ENCODE results near the gene FXYD6. TPM values are rescaled to one million over a fixed set of nuclear protein-coding genes. Genes with fewer than 3 reads are reported as not detected.

FXYD6 gene
- total RNA-seq, 1 experiment from 2014 or later, result 12.2 TPM

DNA sequence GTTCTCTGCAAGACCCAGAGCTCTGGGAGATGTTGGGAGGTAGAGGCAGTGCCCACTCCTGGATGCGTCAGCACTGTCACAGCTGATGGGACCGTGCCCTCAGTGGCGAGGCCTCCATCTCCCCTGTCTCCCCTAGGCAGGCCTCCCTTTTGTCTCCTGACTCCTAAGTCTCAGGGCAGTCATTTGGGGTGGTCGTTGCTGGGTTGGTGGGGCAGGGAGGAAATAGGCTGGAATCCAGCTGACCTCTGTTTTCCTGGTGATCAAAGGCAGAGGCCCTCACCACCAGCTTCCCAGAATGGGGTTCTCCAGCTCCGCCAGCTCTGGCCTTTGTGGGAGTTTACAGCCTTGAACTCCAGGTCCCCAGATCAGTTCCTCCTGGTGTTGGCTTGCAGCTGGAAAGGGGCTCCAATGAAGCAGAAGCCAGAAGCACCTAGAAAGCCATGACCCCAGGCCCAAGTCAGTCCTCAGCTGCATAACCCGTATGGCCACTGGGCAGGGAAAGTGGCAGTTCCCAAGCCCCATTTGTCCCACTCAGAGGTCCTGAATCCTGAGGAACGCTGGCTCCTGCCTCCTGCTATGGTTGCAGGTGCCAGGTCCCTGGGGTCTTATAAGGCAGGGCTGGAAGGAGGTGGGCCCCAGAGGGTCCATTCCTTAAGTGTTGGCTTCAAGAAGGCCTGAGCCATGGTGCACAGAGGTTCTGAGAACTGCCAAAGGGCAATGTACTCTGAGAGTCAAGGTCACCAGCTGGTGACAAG lies 44.6 kb downstream of the FXYD6 start:
- no peak for DNase-seq (ENCODE audit: low spot score)
- Histone ChIP-seq H3K27me3 (replicated peaks; ENCODE audit: insufficient read depth, low read depth, low read length, poor library complexity) (no peaks in the 10 kb centered on the region), H3K4me1 (ENCODE audit: insufficient read depth, low read length, poor library complexity, severe bottlenecking) (no peaks in the 10 kb centered on the region), H3K36me3 (ENCODE audit: insufficient read depth, low read length, poor library complexity, severe bottlenecking) (no peaks in the 10 kb centered on the region), H3K4me3 (ENCODE audit: low read depth, low read length, poor library complexity, severe bottlenecking) (no peak overlapping the region), H3K9me3 (ENCODE audit: low read depth, low read length, poor library complexity, severe bottlenecking) (no peaks in the 10 kb centered on the region), H3K27ac (ENCODE audit: low read depth, low read length, poor library complexity, severe bottlenecking) (no peak overlapping the region)
- CTCF ChIA-PET, result no interaction called here
- intact Hi-C loops (cut with micrococcal nuclease; ENCODE audit: unreplicated experiment), result no loop called here
- no TSS peak for BruUV-seq (replicated peaks)
- TF ChIP-seq, protein P1, sequence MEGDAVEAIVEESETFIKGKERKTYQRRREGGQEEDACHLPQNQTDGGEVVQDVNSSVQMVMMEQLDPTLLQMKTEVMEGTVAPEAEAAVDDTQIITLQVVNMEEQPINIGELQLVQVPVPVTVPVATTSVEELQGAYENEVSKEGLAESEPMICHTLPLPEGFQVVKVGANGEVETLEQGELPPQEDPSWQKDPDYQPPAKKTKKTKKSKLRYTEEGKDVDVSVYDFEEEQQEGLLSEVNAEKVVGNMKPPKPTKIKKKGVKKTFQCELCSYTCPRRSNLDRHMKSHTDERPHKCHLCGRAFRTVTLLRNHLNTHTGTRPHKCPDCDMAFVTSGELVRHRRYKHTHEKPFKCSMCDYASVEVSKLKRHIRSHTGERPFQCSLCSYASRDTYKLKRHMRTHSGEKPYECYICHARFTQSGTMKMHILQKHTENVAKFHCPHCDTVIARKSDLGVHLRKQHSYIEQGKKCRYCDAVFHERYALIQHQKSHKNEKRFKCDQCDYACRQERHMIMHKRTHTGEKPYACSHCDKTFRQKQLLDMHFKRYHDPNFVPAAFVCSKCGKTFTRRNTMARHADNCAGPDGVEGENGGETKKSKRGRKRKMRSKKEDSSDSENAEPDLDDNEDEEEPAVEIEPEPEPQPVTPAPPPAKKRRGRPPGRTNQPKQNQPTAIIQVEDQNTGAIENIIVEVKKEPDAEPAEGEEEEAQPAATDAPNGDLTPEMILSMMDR (conservative IDR thresholded peaks at IDR 0.05; ENCODE audit: low read depth, low read length), result no peak
- no peak for TF ChIP-seq EZH2 (IDR thresholded peaks at IDR 0.05; ENCODE audit: borderline replicate concordance, low read depth, low read length, poor library complexity, severe bottlenecking)
- POLR2A ChIA-PET (ENCODE audit: low non-redundant PET), result no interaction called here

DNA sequence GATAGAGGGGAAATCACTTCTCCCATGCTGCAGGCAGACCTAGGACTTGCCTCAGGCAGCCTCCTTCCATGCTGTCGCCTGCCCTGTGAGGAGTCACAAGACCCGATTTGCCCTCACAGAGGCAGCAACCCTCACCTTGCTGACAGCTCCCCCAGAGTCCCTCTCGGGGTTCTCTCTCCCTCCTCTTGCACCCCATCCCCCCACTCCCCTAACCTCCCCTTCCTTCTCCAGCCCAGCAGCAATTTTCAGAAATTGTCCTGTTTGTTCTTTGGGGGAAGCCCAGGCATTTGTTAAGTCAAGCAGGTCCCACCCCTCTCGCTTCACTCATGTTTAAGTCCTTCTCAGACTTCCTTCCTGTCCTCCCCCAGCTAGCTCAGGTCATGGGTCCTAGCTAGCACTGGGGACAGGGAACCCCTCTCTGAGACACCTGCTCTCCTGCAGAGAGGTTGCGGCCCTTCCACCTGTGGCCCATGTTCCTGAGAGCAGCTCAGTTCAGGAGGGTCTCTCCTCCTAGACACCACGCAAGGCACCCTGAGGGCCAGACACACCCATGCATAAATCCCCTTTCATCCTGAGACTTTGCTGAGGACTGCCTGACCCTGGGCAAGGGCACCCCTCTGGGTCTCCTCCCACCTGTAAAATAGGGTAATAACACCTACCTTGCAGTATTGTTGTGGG lies 45.6 kb downstream of the FXYD6 start:
- no peaks in the 10 kb centered on the region for H3K27me3 ChIP-seq (replicated peaks; ENCODE audit: insufficient read depth, low read depth, low read length, poor library complexity)
- TF ChIP-seq, protein P1 (conservative IDR thresholded peaks at IDR 0.05; ENCODE audit: low read depth, low read length), result no peak
- TF ChIP-seq EZH2 (IDR thresholded peaks at IDR 0.05; ENCODE audit: borderline replicate concordance, low read depth, low read length, poor library complexity, severe bottlenecking), result no peak
- no peak overlapping the region for H3K4me3 ChIP-seq (ENCODE audit: low read depth, low read length, poor library complexity, severe bottlenecking)
- no TSS peak for BruUV-seq (replicated peaks)
- no peaks in the 10 kb centered on the region for H3K4me1 ChIP-seq (ENCODE audit: insufficient read depth, low read length, poor library complexity, severe bottlenecking)
- no peaks in the 10 kb centered on the region for H3K36me3 ChIP-seq (ENCODE audit: insufficient read depth, low read length, poor library complexity, severe bottlenecking)
- H3K9me3 ChIP-seq (ENCODE audit: low read depth, low read length, poor library complexity, severe bottlenecking), result no peaks in the 10 kb centered on the region
- CTCF ChIA-PET, result no interaction called here
- H3K27ac ChIP-seq (ENCODE audit: low read depth, low read length, poor library complexity, severe bottlenecking), result no peak overlapping the region
- POLR2A ChIA-PET (ENCODE audit: low non-redundant PET), result no interaction called here
- intact Hi-C loops (cut with micrococcal nuclease; ENCODE audit: unreplicated experiment), result no loop called here
- DNase-seq (ENCODE audit: low spot score), result no peak

DNA sequence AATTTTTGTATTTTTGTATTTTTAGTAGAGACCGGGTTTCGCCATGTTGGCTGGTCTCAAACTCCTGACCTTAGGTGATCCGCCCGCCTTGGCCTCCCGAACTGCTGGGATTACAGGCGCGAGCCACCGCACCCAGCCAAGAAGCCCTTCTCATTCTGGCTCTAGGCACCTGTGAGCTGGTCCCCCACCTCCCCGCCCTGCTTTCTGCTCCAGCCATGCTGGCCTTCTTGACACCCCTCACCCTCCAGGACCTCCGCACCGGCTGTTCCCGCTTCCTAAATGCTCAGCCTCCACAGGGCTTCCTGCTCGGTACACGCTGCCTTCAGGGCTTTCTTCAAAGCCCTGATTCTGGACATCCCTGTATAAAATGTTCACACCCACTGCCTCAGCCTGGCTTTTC lies 46.4 kb downstream of the FXYD6 start:
- no peaks in the 10 kb centered on the region for H3K36me3 ChIP-seq (ENCODE audit: insufficient read depth, low read length, poor library complexity, severe bottlenecking)

More for the DNA sequence above, 46.4 kb downstream of the FXYD6 start:
- H3K4me3 ChIP-seq (ENCODE audit: low read depth, low read length, poor library complexity, severe bottlenecking), result no peak overlapping the region
- no peaks in the 10 kb centered on the region for H3K9me3 ChIP-seq (ENCODE audit: low read depth, low read length, poor library complexity, severe bottlenecking)
- no peak for DNase-seq (ENCODE audit: low spot score)
- no peaks in the 10 kb centered on the region for H3K4me1 ChIP-seq (ENCODE audit: insufficient read depth, low read length, poor library complexity, severe bottlenecking)
- TF ChIP-seq, protein P1 (conservative IDR thresholded peaks at IDR 0.05; ENCODE audit: low read depth, low read length), result no peak
- TF ChIP-seq EZH2 (IDR thresholded peaks at IDR 0.05; ENCODE audit: borderline replicate concordance, low read depth, low read length, poor library complexity, severe bottlenecking), result no peak
- no peaks in the 10 kb centered on the region for H3K27me3 ChIP-seq (replicated peaks; ENCODE audit: insufficient read depth, low read depth, low read length, poor library complexity)
- intact Hi-C loops (cut with micrococcal nuclease; ENCODE audit: unreplicated experiment), result no loop called here
- ChIA-PET CTCF (no interaction called here), POLR2A (ENCODE audit: low non-redundant PET) (no interaction called here)
- H3K27ac ChIP-seq (ENCODE audit: low read depth, low read length, poor library complexity, severe bottlenecking), result no peak overlapping the region
- no TSS peak for BruUV-seq (replicated peaks)

Measured in A673 (cell line).